Vagina (tissue), 2 donors: ENCODE measurements around the gene HTR3A.

ENCODE experiments used
- POLR2A ChIP-seq, 2 donors: fragments of 450-650 bp; IDR thresholded peaks; one replicate each; pipeline ENCODE4 v1.6.1; 2017; ENCODE audit warnings: antibody characterized with exemption in 2 of 2, mild to moderate bottlenecking in 2 of 2, moderate library complexity in 2 of 2
- POLR2AphosphoS5 ChIP-seq, 2 donors: sonication (generic); formaldehyde crosslinking; IDR thresholded peaks; one replicate each; pipeline ENCODE4 v1.9.0; 2017; ENCODE audit warnings: antibody characterized with exemption in 2 of 2, mild to moderate bottlenecking in 2 of 2, low read depth in 1 of 2; ENCODE audit not compliant: insufficient read depth in 1 of 2
- TF ChIP-seq, protein P1 (sequence below), 3 experiments: fragments of 450-650 bp in 2 of 3; fragments of 200-600 bp in 1 of 3; sonication (generic) in 1 of 3; IDR thresholded peaks; one replicate each; pipeline ENCODE4 v1.5.1; 2017 to 2019; ENCODE audit warnings: antibody characterized with exemption in 3 of 3, mild to moderate bottlenecking in 2 of 3, moderate library complexity in 2 of 3

DNA sequence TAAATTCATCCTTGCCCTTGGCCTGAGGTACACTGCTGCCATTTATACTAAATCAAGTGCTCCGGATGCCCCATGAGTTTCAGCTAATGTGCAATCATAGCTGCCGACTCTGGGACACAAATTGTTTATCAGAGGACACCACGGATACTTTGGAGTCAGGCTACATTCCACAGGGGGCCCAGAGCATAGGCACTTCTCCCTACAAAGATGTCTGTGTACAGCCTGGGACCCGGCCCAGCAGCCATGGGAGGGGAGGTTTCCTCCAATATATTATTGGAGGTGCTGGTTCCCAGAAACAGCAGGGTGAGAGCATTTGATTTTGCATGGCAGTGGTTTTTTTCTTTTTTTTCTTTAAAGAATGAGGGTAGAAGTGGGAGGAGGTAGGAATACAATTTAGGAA is 39.0 kb upstream of the HTR3A start:
- TF ChIP-seq, protein P1, sequence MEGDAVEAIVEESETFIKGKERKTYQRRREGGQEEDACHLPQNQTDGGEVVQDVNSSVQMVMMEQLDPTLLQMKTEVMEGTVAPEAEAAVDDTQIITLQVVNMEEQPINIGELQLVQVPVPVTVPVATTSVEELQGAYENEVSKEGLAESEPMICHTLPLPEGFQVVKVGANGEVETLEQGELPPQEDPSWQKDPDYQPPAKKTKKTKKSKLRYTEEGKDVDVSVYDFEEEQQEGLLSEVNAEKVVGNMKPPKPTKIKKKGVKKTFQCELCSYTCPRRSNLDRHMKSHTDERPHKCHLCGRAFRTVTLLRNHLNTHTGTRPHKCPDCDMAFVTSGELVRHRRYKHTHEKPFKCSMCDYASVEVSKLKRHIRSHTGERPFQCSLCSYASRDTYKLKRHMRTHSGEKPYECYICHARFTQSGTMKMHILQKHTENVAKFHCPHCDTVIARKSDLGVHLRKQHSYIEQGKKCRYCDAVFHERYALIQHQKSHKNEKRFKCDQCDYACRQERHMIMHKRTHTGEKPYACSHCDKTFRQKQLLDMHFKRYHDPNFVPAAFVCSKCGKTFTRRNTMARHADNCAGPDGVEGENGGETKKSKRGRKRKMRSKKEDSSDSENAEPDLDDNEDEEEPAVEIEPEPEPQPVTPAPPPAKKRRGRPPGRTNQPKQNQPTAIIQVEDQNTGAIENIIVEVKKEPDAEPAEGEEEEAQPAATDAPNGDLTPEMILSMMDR (IDR thresholded peaks at IDR 0.05): no peak
- TF ChIP-seq POLR2A (IDR thresholded peaks at IDR 0.05) (no peak), POLR2AphosphoS5 (IDR thresholded peaks at IDR 0.05; ENCODE audit: insufficient read depth in 1 of 2, low read depth in 1 of 2) (no peak)
